DLD1 (cell line): ENCODE data around the gene RLBP1.

Experiments
- in situ Hi-C: cut with HindIII; loops from 2 replicates; pipeline ENCODE4 v1.10.0; 2017; ENCODE audit warnings: low sequenced_read_pairs

RLBP1 gene

GRCh38 chr15:89208256-89208655, 13.1 kb downstream of the RLBP1 start:
- in situ Hi-C loops, result no loop called here

GRCh38 chr15:89206908-89207331, 14.5 kb downstream of the RLBP1 start:
- in situ Hi-C loops, result no loop called here

- in situ Hi-C loops, result no loop called here
Measured at GRCh38 chr15:89205991-89206585, 15.3 kb downstream of the RLBP1 start.

- in situ Hi-C loops, result no loop called here
Measured at GRCh38 chr15:89203705-89204273, 17.6 kb downstream of the RLBP1 start.

DNA sequence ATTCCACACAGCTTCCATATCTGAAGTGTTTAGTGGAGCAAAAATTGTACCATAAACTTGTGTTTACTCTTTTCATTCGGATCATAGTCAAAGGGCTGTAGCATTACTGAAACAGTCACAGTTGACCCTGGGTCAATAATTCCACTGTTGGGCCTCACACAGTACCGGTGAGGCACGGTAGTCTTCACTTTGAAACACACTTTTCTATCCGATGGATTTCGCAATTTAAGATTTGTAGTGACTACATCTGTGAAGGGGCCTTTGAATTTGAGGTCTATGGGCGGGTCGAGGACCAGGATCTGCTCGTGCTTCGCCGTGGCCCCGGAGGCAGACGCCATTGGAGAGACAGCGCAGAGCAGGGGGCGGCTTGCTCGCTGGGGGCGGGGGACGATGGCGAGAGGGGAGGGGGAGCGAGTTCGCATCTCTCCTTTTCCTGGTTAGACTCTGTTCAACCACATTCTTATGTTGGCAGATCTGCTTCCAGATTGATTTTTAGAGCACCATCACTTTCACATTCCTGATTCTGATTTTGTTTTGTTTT, 19.8 kb downstream of the RLBP1 start:
- in situ Hi-C loops, result no loop called here

- in situ Hi-C loops, result no loop called here
Measured at GRCh38 chr15:89200182-89200581, 21.2 kb downstream of the RLBP1 start.

- in situ Hi-C loops, result no loop called here
Measured at GRCh38 chr15:89199746-89200145, 21.6 kb downstream of the RLBP1 start.

DNA sequence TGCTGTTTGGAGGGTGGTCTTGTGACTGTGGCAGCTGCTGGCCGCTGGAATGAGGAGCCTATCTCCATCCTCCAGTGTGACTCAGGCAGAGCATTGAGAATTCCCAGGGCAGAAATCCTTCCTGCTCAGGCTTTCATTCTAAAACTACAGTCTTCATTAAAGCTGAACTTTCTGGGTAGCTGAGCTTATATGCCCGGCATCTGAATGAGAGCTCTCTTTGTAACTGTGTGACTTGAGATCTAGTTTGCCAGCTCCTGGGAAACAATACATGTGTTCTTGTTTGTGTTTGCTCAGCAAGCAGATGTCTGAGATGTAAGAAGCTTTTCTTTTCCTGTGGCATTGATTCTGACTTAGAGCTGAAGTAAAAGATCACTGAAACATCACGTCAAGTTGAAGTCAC, 22.4 kb downstream of the RLBP1 start:
- in situ Hi-C loops, result no loop called here

DNA sequence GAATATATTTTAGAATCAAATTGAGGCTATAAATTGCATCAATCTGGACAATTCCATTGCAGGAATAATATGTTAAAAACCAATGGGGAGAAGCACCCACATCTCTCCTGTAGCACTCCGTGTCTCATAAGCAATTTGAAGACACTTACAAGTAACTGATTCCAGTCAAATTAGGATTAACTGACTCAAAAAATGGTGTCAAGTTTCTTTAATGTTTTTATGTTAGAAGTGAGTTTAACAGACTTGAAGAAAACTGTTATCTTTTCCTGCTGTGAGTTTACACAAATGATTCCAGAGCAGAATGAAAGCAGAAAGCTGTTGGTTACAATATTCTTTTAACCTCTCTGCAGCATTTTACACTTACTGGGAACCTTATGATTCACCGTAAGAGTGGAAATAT, 23.2 kb downstream of the RLBP1 start:
- in situ Hi-C loops, result no loop called here

- in situ Hi-C loops, result no loop called here
Measured at GRCh38 chr15:89197503-89197971, 23.8 kb downstream of the RLBP1 start.

DNA sequence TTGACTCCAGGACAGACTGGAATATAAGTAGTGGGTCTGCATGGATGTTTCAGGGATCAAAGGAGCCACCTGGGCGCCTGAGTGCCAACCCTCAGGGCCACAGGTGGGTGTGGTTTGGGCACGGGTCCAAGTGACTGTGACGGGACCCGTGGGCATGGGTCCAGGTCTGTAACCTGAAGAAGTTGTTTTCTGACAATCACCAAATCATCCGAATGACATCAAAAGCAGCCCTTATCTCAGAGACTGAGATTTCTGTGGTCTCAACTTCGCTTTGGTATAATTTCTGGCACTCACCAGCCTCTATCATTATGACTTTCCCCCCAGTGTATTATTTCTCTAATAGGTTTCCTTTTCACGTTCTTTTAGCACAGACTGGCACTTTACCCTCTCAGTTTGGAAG, 24.4 kb downstream of the RLBP1 start:
- in situ Hi-C loops, result no loop called here

GRCh38 chr15:89196241-89196640, 25.1 kb downstream of the RLBP1 start:
- in situ Hi-C loops, result no loop called here

DNA sequence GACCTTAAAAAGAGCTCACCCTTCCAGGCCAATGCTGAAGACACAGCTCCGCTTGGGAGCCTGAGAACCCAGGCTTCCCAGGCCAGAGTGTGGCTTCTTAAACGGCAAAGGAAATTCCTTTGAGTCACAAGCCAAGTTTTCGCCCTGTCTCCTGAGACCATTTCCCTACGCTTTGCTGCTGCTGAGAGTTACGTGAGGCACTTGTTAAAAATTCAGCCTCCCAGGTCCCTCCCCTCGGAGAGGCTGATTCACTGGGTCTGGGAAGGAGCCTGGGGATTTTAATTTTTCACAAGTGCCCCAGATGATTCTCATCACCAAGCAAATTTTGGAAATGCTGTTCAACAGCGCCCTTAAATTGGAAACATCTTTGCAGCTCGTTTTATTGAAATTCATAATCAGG, 25.5 kb downstream of the RLBP1 start:
- in situ Hi-C loops, result no loop called here

- in situ Hi-C loops, result no loop called here
Measured at GRCh38 chr15:89194608-89195007, 26.8 kb downstream of the RLBP1 start.

DNA sequence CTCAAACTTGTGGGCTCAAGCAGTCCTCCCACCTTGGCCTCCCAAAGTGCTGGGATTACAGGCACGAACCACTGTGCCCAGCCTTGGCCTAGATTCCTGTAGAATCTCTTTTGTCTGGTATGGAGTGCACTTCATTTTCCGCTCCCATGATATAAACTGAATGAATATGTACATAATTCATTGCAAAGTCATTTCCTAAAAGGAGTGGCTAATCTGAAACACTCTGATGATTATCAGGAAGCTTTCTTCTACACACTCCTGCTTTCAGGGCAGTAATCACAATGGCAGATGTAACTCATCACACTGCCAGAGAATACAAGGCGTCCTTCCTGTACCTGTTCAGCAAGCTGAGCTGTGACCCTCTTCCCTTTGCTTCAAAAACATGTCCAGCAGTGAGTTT, 28.6 kb downstream of the RLBP1 start:
- in situ Hi-C loops, result no loop called here

DNA sequence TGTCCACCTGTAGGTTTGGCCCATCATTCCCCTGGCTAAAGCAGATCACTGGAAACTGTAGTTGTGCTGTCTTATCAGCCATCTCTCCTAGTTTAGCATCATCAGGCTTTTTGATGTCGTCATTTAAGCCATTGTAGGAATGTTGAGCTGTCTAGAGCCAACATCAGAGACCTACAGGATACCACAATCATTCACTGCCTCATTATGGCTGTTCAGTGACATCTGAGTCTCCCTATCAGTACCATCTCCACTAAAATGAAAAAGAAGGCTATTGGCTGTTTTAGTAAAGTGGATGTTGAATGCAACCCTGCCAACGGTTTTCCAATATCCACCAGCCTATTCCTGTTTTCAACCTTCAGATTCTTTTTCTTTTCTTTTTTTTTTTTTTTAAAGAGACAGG, 29.2 kb downstream of the RLBP1 start:
- in situ Hi-C loops, result no loop called here

- in situ Hi-C loops, result no loop called here
Measured at GRCh38 chr15:89187986-89188514, 33.3 kb downstream of the RLBP1 start.

- in situ Hi-C loops, result no loop called here
Measured at GRCh38 chr15:89187301-89187985, 33.9 kb downstream of the RLBP1 start.

DNA sequence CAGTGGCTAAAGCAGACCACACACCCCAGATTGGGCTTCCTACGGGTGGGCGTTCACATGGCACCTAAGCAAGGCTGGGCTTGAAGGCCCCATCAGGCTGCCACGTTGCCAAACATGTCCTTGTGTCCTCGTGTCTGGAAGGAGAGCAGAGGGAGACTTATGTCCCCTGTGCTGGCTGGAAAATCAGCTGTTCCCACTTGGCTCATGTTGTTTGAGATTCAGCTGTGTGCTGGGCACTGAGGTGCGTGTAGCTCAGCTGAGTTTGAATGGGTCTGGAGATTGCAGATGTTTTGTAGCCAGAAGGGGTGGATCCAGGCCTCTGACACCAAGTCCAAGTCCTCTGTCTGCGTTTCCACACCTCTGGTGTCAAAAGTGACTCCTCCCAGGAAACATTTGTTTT, 34.6 kb downstream of the RLBP1 start:
- in situ Hi-C loops, result no loop called here

GRCh38 chr15:89184886-89185526, 36.4 kb downstream of the RLBP1 start:
- in situ Hi-C loops, result no loop called here

- in situ Hi-C loops, result no loop called here
Measured at GRCh38 chr15:89184357-89184756, 37.0 kb downstream of the RLBP1 start.
